Measurements from ENCODE around the gene IL12RB1.

The IL12RB1 gene

GRCh38 chr19:18049385-18049784 is 37.3 kb downstream of the IL12RB1 start:
- TF ChIP-seq, protein P1, sequence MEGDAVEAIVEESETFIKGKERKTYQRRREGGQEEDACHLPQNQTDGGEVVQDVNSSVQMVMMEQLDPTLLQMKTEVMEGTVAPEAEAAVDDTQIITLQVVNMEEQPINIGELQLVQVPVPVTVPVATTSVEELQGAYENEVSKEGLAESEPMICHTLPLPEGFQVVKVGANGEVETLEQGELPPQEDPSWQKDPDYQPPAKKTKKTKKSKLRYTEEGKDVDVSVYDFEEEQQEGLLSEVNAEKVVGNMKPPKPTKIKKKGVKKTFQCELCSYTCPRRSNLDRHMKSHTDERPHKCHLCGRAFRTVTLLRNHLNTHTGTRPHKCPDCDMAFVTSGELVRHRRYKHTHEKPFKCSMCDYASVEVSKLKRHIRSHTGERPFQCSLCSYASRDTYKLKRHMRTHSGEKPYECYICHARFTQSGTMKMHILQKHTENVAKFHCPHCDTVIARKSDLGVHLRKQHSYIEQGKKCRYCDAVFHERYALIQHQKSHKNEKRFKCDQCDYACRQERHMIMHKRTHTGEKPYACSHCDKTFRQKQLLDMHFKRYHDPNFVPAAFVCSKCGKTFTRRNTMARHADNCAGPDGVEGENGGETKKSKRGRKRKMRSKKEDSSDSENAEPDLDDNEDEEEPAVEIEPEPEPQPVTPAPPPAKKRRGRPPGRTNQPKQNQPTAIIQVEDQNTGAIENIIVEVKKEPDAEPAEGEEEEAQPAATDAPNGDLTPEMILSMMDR (IDR thresholded peaks at IDR 0.05; ENCODE audit: insufficient read depth, low read length, poor library complexity, severe bottlenecking), result no peak
- H3K4me3 ChIP-seq (replicated peaks; ENCODE audit: low read depth, low read length), result no peak overlapping the region
- no peaks in the 10 kb centered on the region for H3K36me3 ChIP-seq (ENCODE audit: control insufficient read depth, insufficient read depth, low read length)
- DNase-seq (ENCODE audit: extremely low read depth, insufficient read length), result no peak
- H3K27me3 ChIP-seq (replicated peaks; ENCODE audit: control insufficient read depth, insufficient read depth, low read length), result no peaks in the 10 kb centered on the region; the same call in 1 of the 2 replicates

DNA sequence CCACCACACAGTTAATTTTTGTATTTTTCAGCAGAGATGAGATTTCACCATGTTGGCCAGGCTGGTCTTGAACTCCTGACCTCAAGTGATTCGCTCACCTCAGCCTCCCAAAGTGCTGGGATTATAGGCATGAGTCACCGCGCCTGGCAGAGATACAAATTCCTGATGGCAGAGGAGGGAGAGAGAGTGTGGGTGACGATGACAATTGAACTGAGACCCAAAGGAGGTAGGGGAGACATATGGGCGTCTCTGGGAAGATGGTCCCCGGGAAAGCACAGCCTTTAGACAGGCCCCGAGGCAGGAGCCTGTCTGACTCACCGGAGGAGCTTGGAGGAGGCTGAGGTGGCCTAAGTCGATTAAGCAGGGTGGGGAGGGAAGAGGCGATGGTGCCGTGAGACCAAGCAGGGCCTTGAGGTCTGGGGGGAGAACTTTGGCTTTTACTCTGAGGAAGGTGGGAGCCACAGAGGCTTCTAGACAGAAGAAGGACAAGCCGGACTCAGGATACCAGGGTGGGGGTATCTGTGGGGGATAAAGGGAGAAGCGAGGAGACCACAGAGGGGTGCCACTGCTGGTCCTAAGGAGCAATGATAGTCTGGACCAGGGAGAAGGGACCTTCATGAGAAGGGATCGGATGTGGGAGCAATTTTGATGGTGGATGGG is 40.5 kb downstream of the IL12RB1 start:
- TF ChIP-seq, protein P1 (IDR thresholded peaks at IDR 0.05; ENCODE audit: insufficient read depth, low read length, poor library complexity, severe bottlenecking), result no peak
- DNase-seq (ENCODE audit: extremely low read depth, insufficient read length), result no peak
- Histone ChIP-seq H3K36me3 (ENCODE audit: control insufficient read depth, insufficient read depth, low read length) (no peaks in the 10 kb centered on the region), H3K4me3 (replicated peaks; ENCODE audit: low read depth, low read length) (no peak overlapping the region), H3K27me3 (replicated peaks; ENCODE audit: control insufficient read depth, insufficient read depth, low read length) (no peaks in the 10 kb centered on the region; the same call in 1 of the 2 replicates)

- DNase-seq (ENCODE audit: extremely low read depth, insufficient read length), result no peak
- Histone ChIP-seq H3K4me3 (replicated peaks; ENCODE audit: low read depth, low read length) (no peak overlapping the region), H3K27me3 (replicated peaks; ENCODE audit: control insufficient read depth, insufficient read depth, low read length) (no peaks in the 10 kb centered on the region; the same call in 1 of the 2 replicates), H3K36me3 (ENCODE audit: control insufficient read depth, insufficient read depth, low read length) (no peaks in the 10 kb centered on the region)
- TF ChIP-seq, protein P1 (IDR thresholded peaks at IDR 0.05; ENCODE audit: insufficient read depth, low read length, poor library complexity, severe bottlenecking), result no peak
Observed at GRCh38 chr19:18045307-18046050, 41.3 kb downstream of the IL12RB1 start.

DNA sequence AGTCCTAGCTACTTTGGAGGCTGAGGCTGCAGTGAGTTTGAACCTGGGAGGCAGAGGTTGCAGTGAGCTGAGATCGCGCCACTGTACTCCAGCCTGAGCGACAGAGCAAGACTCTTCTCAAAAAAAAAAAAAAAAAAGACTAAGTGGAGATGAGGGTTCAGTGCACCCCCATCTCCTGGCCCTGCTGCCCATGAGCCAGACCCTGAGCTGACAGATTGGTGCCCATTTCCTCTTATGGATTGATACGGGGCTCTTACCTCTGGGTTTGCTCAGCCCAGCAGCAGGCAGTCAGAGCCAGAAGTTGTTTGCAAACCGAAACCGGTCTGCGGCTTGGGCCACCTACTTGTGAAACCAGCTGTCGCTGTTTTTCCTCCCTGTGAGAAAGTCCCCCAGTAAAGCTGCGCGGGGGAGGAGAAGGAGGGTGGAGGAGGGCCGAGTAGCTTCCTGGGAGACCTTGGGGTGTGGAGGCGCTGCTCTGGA is 41.9 kb downstream of the IL12RB1 start:
- H3K4me3 ChIP-seq (replicated peaks; ENCODE audit: low read depth, low read length), result no peak overlapping the region
- TF ChIP-seq, protein P1 (IDR thresholded peaks at IDR 0.05; ENCODE audit: insufficient read depth, low read length, poor library complexity, severe bottlenecking), result no peak
- no peaks in the 10 kb centered on the region for H3K36me3 ChIP-seq (ENCODE audit: control insufficient read depth, insufficient read depth, low read length)
- no peaks in the 10 kb centered on the region; the same call in 1 of the 2 replicates for H3K27me3 ChIP-seq (replicated peaks; ENCODE audit: control insufficient read depth, insufficient read depth, low read length)
- peak; percentile 83 for DNase-seq (ENCODE audit: extremely low read depth, insufficient read length)

DNA sequence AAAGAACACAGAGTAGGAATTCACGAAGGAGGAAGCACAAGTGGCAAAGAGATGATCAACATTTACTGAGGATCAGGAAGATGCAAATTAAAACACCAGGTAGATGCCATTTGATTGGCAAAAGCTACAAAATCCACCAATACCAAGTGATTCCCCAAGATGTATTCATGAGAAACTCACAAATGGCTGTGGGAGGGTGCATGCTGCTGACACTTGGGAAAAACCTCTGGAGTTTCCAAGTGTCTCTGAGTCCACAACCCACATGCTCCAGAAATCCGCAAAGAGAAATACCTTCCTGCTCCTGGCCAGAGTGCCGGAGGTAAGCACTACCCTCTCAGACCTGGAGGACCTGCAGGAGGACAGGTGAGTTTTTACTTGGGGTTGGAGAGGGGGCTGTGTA is 43.1 kb downstream of the IL12RB1 start:
- DNase-seq (ENCODE audit: extremely low read depth, insufficient read length), result no peak
- H3K4me3 ChIP-seq (replicated peaks; ENCODE audit: low read depth, low read length), result no peak overlapping the region
- H3K27me3 ChIP-seq (replicated peaks; ENCODE audit: control insufficient read depth, insufficient read depth, low read length), result no peaks in the 10 kb centered on the region; the same call in 1 of the 2 replicates
- H3K36me3 ChIP-seq (ENCODE audit: control insufficient read depth, insufficient read depth, low read length), result no peaks in the 10 kb centered on the region
- TF ChIP-seq, protein P1 (IDR thresholded peaks at IDR 0.05; ENCODE audit: insufficient read depth, low read length, poor library complexity, severe bottlenecking), result no peak

All from GM06990 (cell line).